GM19463 (cell line): Measurements from ENCODE around the gene SP5.
"Not testable (repeated sequence)": the region's sequence is repeated elsewhere in the genome, so short reads cannot be mapped to it uniquely, and the experiment has no call there.

Experiments
- ATAC-seq: cut with Tn5 transposase; IDR thresholded peaks from one replicate; pipeline ENCODE4 v1.9.1; 2021; ENCODE audit warnings: mild to moderate bottlenecking, moderate library complexity; ENCODE audit not compliant: unreplicated experiment

The SP5 gene

DNA sequence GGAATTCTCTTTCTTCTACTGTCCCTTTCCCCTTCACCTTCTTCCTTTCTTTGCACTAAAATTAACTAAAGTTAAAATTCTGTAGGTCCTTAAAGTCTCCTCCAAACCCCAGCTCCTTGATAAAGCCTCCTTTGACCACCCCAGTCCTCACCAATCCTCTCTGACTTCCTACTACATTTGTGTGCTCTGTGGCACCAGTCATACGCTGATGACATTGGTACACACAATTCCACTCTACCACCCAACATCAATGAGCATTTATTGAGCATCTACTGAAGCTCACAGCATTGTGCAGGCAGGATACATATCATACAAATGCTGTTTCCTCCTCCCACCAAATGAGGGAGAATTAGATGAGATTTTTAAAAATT is 4.5 kb upstream of the SP5 start:
- no peak for ATAC-seq

DNA sequence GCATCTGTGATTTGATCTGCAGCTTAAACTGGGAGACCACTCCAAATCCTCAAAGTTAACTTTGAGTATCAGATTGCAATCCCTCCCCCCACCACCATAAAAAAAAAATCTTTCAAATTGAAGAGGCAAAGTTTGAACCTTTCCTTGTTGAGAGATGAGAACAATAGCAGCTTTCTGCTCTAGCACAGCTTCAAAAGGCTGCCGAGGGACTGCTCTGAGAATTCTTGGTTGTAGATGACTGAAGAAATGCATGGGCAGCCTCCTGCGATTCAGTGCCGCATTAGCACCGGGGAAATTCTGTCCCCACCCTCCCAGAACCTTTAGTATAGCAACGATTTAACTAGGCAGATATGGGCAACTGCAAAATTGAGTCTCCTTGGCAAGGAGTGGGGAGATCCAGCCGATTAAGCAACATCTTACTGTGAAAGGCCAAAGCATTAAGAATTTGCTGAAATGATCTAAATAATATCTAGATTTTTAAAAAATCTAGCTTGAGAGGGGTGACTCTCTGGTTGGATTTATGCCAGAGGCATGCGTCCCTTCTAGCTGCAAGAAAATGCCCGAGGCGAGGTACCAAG is 3.9 kb upstream of the SP5 start:
- ATAC-seq, result no peak

DNA sequence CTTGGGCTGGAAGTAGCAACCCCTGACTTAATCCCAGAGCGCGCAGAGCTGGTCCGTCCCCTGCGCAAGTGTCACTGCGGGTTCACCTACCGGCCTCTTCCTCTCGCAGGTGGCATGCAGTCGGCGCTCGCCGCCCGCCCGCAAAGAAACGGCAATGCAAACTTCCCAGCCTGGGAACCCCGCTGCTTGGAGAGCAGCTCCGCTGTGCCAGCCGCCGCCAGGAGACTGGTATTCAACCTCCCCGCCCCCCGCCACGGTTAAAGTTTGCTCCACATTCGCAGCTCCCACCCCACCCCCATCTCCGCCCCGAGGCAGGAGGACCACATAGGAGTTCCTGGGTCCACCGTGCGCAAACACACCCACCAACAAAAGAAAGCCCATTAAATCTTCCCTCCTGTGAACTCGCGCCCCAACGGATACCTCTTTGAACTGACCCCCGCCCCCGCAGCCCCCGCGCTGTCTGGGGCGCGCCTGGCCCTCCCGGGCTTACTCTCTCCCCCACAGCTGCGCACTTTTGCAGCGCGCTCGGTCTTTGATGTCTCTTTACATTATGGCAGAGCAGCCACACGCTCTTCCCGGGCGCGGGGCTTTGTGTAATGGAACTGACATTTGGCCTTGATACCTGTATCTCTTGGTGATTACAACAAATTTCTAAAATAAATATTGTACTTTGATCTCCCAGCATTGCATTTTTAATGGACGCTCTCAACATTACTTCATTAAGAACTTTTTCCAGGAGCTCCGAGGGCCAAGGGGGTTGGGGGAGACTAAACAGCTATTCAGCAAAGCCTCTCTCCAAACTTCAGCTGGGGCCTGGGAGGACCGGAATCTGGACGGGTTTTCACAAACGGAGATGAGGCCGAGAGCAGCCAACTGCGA is 3.1 kb upstream of the SP5 start:
- no peak for ATAC-seq

DNA sequence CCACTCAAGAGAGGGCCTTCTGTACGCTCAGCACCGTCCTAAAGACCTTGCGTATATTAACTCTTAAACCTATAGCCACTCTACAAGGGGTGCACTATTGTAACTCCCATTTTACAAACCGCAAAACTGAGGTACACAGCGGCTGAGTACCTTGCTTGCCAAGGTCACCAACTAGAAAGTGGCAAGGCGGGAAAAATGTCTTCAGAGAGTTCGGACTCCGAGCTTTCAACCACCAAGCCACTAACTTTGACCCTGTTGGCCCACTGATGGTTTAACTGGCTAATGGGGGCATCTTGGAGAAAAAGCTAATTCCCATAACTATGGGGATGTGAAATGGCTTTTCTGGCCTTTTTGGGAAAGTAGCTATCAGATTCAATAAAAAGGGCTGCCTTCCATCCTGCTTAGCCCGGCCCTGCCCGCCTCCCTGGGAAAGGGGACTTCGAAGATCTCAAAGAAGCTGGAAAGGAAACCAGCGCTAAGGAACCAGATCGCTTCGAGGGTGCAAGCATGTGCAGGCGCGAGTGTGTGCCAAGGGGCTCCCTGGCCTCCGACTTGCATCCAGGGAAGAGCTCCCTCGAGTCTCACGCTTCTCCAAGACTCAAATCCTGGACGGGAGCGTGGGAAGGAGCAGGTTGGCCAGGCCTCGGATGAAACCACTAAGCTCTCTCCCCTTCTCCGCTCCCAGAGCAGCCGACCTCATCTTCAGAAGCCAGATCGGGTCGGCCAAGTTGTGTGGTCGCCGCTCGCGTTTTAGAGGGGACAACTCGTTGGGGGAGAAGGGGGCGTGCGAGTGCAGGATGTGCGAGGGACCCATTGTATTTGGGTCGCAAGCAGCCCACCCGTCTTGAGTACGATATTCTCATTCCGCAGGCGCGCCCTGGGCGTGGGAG is 2.2 kb upstream of the SP5 start:
- no peak for ATAC-seq

DNA sequence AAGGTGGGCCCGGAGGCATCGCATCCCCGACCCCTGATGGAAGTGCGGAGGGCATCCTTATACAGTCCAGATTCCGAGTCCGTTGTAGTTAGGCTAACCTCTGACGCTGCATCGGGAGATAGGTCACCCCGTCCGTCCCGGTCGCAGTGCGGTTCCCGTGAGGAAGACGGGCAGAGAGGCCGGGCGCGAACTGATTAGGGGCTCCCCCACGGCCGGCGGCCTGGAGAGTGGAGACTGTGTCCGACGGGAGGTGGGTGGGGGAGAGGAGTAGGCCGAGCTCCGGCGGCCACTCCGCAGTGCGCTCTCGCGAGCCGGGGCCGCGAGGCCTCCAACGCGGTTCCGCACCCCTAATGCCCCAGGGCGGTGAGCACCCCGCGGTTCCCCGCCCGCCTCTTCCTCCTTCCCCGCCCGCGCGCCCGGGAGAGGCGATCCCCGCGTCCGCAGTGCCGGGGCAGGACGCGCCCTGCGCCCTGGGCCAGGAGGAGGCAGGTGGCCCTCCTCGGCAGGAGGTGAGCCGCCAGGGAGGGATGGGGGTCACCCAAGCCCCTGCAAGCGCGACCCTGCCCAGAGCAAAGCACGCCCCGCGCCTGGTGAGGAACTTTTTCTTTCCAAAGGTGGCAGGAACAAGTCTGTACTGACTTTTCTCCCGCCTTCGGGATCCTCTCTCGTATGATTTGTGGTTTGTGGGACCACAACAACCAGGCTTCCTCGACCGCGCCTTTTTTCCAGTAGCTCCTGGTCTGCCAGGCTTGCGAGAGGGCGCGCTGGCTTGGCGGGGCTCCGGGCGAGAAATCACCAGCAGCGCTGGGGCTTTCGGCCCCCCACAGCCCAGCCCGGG is 1.4 kb upstream of the SP5 start:
- ATAC-seq, result no peak

DNA sequence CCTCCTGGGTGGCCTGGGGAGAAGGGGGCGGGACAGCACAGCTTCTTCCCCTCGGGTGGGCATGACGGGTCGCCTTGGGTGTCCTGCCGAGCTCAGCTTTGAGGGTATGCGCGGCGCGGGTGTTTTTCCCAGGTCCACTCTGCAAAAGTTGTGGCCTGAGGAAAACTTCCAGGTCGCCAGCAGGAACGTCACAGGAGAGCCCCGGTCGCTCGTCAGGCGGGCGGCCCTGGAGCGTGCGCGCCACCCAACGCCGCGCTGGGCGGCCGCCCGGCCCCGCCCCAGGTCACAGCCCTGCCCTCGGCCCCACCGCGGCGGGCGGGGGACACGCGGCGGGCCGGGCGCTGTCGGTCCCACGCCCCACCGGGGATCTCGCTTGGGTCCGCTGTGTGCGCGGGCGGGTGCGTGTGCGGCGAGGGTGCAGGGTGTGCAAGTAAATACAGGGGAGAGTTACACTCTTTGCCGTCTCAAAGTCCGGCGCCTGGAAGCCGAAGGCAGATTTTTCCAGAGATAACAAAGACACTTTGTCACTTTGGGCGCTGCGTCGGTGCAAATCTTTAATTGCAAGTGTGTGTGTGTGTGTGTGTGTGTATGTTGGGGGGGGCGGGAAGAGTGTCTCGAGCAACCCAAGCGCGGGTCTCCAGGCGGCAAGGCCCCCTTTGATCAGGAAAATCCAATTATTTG is 616 bp upstream of the SP5 start:
- ATAC-seq, result no peak

DNA sequence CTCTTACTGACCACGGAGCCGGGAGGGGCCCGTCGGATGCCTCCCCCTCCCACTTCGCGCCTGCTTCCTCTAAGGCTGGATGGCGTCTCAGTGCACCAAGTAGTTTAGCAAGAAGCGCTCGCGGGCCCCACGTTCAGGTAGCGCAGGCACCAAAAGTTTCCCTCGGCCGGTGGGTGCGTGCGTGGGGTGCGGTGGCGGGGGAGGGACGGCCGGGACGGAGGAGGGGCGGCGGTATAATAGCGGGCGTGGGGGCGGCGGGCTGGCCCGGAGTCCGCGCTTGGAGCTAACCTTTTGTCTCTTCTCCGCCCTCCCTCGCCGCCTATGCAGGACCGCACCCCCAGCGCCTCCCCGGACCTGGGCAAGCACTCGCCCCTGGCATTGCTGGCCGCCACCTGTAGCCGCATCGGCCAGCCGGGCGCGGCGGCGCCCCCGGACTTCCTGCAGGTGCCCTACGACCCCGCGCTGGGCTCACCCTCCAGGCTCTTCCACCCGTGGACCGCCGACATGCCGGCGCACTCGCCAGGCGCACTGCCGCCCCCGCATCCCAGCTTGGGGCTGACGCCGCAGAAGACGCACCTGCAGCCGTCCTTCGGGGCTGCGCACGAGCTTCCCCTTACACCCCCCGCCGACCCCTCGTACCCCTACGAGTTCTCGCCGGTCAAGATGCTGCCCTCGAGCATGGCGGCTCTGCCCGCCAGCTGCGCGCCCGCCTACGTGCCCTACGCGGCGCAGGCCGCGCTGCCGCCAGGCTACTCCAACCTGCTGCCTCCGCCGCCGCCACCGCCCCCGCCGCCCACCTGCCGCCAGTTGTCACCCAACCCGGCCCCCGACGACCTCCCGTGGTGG is 1.0 kb downstream of the SP5 start:
- no peak for ATAC-seq

DNA sequence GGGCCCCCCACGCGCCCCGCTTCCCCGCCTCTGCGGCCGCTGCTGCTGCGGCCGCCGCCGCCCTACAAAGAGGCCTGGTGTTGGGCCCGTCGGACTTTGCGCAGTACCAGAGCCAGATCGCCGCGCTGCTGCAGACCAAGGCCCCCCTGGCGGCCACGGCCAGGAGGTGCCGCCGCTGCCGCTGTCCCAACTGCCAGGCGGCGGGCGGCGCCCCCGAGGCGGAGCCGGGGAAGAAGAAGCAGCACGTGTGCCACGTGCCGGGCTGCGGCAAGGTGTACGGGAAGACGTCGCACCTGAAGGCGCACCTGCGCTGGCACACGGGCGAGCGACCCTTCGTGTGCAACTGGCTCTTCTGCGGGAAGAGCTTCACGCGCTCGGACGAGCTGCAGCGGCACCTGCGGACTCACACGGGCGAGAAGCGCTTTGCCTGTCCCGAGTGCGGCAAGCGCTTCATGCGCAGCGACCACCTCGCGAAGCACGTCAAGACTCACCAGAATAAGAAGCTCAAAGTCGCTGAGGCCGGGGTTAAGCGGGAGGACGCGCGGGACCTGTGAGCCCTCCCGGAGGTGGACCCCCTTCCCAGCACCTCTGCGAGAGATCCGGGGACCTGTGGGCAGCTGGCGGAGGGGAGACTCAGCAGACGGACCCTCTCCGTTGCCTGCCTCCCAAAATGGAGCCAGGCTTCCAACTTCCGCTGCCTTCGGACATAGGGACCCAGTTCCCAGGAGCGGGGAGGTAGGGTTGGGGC is 1.9 kb downstream of the SP5 start:
- ATAC-seq, result peak; percentile 54

DNA sequence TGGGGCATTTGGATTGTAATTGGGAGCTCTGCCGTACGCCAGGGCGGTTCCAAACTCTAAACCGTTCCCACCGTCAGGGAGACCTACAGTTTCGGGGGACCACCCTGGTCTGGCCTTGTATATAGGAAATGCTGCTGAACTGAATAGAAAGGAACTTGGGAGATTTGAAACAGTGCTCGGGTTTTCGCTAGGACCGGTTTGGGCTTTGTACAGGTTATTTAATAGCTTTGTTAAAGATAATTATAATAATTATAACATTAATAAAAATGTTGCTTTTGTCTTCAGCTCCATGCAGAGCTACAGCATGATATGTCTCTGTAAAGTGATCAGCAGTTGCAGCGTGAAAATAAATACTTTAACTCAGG is 2.4 kb downstream of the SP5 start:
- ATAC-seq, result no peak

DNA sequence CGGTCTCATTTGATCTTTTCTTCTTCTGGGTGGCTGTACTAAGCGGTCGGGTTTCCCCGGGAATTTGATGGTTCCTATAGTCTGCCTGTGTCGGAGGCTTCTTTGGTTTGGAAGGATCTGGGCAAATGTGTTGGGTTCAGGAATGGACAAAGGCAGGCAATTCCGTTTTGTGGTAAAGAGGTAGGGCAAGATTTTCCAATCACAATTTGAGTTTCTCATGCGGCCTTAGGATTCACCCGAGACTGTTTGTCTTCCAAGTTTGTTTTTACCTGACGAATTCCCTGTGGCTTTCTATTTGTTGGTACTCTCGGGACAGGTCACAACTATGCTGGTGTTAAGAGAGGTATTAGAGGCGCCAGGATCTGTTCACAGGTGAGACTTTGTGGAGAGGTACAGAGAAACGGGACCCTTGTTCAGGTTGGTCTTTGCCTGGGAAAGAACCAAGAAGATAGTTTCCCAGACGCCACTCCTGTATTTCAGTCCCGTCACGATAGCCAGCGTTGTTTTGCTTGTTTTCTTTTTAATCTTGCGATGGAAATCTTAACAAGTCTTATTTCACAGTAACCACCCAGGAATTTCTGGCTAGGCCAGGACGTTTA is 3.0 kb downstream of the SP5 start:
- no peak for ATAC-seq

DNA sequence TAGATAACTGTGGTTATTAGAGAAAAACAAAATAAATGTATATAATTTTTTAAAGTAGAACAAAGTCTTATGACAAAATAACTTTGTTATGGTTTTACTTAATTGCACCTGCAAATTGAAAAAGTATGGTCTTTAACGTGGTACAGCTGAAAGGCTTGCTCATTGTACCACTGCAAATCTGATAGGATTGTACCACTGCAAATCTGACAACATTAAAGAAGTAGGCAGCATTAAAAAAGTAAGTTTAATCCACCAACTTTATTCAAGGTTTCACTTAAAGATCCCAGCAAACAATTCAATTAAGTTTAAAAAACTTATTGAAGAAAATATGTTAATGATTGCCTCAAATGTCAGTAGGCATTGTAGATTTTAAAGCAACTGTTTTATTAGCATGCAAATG is 4.7 kb downstream of the SP5 start:
- ATAC-seq, result no peak

DNA sequence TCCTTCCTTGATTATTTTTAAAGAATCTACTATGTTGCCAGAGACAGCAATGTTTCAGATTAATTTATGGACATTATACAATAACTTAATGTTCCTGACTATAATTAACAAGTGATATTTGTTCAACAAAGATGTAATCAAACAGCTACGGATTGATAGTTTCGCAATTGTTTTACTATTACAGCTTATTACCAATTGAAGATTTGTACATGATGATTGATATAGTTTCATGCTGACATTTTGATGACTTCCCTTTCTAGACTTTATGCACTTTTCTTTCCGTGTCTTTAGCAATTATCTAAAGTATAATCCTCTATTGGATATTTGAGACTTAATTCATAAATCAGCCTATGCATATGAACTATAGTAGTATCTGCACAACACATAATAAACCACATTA is 6.5 kb downstream of the SP5 start:
- no peak for ATAC-seq

DNA sequence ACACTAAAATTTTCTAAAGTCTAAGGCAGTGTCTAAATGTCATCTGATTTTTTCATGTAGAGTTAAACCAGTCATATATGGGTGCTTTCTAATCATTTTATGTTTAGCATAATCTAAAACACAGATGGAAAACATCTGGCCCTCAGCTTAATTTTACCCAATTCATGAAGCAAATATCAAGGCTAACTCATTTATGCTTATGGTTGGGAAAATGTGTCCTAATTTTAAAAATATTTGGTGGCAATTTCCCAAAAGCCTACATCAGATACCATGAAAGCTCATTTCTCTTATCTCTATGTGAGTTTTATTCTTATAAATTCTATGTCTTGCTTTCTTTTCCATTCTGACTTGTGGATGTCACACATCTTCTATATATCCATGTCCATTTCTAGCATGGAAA is 7.2 kb downstream of the SP5 start:
- ATAC-seq, result no peak

DNA sequence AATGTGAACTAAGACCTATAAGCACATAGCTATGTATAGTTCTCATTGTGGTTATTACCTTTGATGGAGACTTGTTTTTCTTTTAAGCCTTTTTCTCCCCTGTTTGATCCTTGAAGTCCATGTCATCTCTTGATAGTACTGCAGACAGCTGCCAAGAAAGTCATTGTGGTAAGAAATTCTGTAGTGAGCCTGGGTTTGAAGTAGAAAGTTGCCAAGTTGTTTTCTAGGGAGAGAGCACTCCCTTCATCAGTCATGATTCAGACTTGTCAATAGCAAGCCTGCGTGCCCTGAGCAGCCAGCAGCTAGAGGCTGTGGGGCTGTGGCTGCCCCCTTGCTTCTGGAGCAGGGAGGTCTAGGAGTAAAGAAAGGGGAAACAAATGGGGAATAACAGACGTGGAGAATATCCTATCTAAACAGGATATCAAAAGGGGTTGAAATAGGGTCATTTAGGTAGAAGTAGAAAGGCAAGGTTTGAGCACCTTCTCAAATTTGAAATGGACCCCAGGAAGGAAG is 8.4 kb downstream of the SP5 start:
- ATAC-seq, result no peak

DNA sequence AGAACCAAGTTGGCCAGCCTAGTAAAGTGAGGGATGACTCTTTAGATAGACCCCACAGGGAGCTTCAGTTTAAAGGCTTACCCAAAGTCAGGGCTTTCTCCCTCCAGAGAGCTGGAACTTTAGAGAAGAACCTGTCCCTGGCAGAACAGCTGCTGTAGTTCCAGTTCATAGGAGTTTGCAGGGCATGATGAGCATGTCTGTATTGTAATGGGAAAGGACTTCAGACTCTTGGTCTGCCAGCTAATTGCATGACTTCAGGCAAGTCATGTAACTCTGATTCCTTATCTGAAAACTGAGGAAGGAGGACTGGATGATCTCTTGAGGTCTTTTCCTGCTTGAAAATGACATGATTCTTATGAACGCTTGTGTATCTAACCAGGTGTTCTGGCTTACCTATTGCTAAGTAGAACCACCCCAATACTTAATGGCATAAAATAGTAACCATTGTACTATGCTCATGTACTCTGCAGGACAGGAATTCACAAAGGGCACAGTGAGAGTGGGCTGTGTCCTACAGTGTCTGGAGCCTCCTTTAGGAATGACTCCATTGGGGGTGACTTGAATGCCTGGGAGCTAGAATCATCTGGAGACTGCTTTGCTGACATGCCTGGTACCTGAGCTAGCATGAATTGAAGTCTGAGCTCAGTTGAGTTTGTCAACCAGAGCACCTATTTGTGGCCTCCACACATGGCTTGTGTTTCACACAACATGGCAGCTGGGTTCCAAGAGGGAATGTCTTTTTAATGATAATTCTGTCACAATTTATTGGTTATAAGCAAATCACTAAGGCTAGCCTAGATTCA is 18.9 kb downstream of the SP5 start:
- ATAC-seq, result no peak

DNA sequence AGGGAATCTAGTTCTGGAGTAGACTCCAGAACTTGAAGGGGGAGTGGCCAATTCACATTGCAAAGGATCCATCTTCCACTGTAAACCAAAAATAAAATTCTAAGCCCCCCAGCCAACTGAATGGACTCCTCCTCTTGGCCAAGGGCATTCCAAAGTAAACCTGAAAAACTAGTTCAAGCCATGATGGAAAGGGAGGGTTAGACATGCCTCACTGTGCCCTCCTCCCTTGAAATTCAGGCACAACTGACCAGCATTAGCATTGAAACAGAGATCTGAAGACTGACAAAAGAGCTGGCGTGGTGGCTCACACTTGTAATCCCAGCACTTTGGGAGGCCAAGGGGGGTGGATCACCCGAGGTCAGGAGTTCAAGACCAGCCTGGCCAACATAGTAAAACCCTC is 19.5 kb downstream of the SP5 start:
- ATAC-seq, result not testable (repeated sequence)

DNA sequence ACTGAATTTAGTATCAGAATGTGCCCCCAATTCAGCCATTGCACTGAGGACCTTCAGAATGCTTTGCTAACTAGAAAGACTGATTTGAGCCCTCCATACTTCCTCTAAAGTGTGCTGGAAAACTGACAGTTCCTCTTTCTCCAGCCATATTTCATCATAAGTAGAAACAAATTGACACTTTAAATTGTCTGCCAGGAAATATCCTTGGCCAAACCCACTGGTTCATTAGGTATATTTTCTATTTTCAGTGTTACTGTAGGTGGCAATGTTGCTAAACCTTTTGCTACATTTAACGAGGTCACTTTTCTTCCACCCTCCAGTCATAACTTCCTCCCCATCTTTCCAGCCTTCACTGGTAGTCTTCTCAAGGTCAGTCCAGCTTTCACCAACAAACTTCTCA is 21.5 kb downstream of the SP5 start:
- no peak for ATAC-seq
